Ramos (cell line): ENCODE measurements around the gene TTC39C.
"Not testable (repeated sequence)": the region's sequence is repeated elsewhere in the genome, so short reads cannot be mapped to it uniquely, and the experiment has no call there.

ENCODE experiments used
- in situ Hi-C: fragments of 300-500 bp; cut with MboI; formaldehyde crosslinking; loops from one replicate; pipeline ENCODE4 v1.14.3; 2022; ENCODE audit warnings: low sequenced_read_pairs; ENCODE audit not compliant: unreplicated experiment

The TTC39C gene

GRCh38 chr18:24073791-24074190 is 59.2 kb downstream of the TTC39C start:
- in situ Hi-C loops, result no loop called here

- in situ Hi-C loops, result not testable (repeated sequence)
These were observed 60.2 kb downstream of the TTC39C start for GRCh38 chr18:24074757-24075156.

- in situ Hi-C loops, result no loop called here
These were observed 61.4 kb downstream of the TTC39C start for GRCh38 chr18:24075767-24076597.

- in situ Hi-C loops, result no loop called here
These were observed 62.4 kb downstream of the TTC39C start for GRCh38 chr18:24076950-24077349.

GRCh38 chr18:24078391-24078790 is 63.8 kb downstream of the TTC39C start:
- in situ Hi-C loops, result no loop called here

GRCh38 chr18:24080861-24081260 is 66.3 kb downstream of the TTC39C start:
- in situ Hi-C loops, result no loop called here

GRCh38 chr18:24083550-24083949 is 69.0 kb downstream of the TTC39C start:
- in situ Hi-C loops, result no loop called here

GRCh38 chr18:24086082-24086481 is 71.5 kb downstream of the TTC39C start:
- in situ Hi-C loops, result no loop called here

GRCh38 chr18:24089076-24089475 is 74.5 kb downstream of the TTC39C start:
- in situ Hi-C loops, result no loop called here

GRCh38 chr18:24089515-24090337 is 75.2 kb downstream of the TTC39C start:
- in situ Hi-C loops, result no loop called here

- in situ Hi-C loops, result no loop called here
These were observed 76.3 kb downstream of the TTC39C start for GRCh38 chr18:24090876-24091275.

GRCh38 chr18:24094561-24094960 is 80.0 kb downstream of the TTC39C start:
- in situ Hi-C loops, result no loop called here

- in situ Hi-C loops, result no loop called here
These were observed 81.4 kb downstream of the TTC39C start for GRCh38 chr18:24095976-24096375.

GRCh38 chr18:24103320-24104021 is 88.9 kb downstream of the TTC39C start:
- in situ Hi-C loops, result no loop called here

- in situ Hi-C loops, result no loop called here
These were observed 89.9 kb downstream of the TTC39C start for GRCh38 chr18:24104486-24104885.

- in situ Hi-C loops, result no loop called here
These were observed 94.1 kb downstream of the TTC39C start for GRCh38 chr18:24108641-24109040.

GRCh38 chr18:24111936-24112335 is 97.4 kb downstream of the TTC39C start:
- in situ Hi-C loops, result loop anchor here (10.0 kb wide), 1 partner anchor 187 kb away; no protein-coding TSS in a partner anchor

- in situ Hi-C loops, result loop anchor here (10.0 kb wide), 1 partner anchor 188 kb away; no protein-coding TSS in a partner anchor
These were observed 97.9 kb downstream of the TTC39C start for GRCh38 chr18:24112464-24112863.

- in situ Hi-C loops, result loop anchor here (10.0 kb wide), 1 partner anchor 188 kb away; no protein-coding TSS in a partner anchor
These were observed 98.5 kb downstream of the TTC39C start for GRCh38 chr18:24112874-24113615.
